ENCODE data around the gene FKBP1A. TPM values are rescaled to one million over a fixed set of nuclear protein-coding genes. Genes with fewer than 3 reads are reported as not detected.

The FKBP1A gene
- 164 TPM for total RNA-seq

DNA sequence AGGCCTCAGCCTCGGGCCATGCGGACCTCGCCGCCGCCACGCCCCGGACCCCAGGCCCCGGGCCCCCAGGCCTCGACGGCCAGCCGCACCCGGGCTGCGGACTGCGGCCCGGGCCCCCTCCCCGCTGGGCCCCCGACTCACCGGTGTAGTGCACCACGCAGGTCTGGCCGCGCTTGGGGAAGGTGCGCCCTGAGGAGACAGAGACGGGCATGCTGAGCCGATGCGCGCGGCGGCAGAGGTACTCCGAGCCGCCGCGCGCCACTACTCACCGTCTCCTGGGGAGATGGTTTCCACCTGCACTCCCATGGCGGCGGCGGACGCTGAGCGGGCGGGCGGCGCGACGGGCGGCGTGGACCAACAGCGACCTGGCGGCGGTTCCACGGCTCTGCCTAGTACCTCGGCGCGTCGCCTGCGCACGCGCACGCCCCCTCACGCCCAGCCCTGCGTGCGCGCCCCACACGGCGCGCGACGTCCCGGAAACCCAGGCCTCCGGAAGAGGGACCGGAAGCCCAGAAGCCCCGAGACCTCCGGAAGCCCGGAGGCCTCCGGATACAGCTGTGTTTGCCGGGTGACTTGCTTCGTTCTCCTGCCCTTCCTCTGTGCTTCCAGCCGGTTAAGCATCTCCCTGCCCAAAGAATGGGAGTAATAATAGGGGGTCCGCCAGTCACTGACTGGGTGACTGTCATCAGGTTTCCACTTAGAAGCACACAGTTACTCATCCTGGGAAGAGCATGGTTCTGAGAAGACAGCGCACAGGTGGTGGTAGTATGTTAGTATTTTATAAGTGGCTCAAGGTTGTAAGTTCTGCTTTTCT, at the start of gene FKBP1A:
FKBP1A (minus strand) TSS at position 362 of the 814 bp plus-strand sequence; CDS start at position 306, 56 bp downstream.
- ATAC-seq, result peak; percentile 97

DNA sequence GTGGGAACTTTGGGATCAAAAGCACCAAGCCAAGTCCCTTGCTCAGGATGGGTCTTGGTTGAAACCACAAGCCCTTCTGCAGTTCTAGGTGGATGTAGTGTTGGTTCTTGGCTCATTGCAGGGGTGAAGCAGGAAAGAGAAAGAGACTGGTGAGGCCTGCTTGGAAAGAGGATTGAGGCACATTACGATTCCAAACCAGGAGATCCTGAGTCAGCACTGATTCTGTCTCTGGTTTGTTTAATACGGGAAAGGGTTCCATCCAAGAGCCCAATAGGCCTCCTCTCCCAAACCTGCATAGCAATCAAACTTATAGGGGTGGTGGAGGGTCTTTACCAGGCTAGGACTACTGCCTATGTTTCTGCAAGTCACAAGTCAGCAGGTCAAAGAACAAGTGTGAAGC, 49.5 kb upstream of the FKBP1A start:
- ATAC-seq, result no peak

DNA sequence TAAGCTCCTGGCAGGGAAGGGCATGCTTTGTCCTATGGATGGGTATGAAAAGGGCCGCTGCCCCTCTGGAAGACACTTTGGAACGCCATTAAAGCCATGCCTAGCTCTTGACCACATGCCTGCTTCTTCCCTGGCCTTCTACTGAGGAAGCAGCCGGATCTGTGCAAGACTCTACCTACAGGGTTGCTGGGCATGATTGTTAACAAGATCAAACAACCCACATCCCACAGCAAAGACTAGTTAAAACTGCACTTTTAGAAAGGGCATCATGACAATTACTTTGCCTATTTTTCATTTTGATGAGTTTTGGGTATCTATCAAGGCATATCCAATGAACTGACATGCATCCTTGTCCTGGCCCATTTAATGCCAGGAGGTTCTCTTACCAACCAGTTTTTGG, 48.3 kb upstream of the FKBP1A start:
- no peak for ATAC-seq

DNA sequence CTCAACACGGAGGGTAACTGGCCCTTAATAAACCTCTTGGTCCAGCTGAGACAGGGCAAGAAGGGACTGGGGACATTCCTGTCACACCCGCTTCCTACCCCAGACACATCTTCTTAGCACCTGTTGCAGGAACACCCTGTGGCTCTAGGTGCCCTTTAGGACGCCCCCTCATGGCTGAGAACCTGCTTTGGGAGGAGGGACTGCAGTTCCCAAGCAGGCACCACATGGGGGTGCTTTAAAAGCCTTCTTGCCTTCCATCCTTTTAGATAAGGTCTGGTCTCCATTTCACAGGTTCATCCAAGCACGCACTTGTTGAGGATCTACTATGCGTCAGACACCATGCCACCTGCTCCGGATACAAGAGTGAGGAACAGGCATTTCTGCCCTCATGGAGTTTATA, 47.2 kb upstream of the FKBP1A start:
- ATAC-seq, result no peak

DNA sequence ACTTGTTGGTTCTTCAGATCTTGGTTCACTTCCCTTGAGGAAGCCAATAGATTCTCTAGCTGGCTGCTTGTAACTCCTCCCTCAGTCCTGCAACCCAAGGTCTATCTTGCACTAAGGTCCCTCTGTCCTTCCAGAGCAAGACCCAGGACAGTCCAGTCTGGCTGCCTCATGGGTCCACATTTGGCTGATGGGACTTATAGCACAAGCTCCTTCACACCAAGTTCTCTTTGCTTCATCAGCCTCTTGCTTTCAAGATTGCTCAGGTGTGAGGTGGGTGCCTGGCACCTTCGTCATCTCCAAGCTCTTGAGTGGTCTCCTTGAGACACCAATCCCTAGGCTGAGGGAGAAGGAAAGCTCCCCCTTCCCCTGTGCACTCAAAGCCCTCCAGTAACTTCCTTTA, 45.5 kb upstream of the FKBP1A start:
- no peak for ATAC-seq

DNA sequence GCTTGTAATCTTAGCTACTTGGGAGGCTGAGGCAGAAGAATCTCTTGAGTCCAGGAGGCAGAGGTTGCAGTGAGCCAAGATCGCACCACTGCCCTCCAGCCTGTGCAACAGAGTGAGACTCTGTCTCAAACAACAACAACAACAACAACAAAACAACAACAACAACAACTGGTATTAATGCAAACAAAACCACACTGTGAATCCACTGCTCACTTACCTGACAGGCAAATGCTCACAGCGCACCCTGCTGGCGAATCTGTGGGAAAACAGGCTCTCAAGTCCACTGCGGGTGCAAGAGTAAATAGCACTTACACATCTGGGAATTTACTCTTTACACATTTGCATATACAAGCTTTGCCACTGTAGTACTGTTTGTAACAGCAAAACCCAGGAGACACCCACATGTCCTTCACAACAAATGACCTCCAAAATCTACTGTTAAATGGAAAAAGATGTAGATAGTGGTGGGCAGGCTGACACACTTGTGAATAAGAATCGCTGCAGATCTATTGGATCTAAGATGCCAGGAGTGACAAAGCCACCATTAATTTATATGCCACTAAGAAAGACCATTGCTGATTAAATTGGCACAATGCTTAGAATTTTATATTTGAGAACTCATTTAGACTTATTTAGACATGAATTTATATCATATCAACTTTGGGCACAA, 44.5 kb upstream of the FKBP1A start:
- ATAC-seq, result peak; percentile 52

DNA sequence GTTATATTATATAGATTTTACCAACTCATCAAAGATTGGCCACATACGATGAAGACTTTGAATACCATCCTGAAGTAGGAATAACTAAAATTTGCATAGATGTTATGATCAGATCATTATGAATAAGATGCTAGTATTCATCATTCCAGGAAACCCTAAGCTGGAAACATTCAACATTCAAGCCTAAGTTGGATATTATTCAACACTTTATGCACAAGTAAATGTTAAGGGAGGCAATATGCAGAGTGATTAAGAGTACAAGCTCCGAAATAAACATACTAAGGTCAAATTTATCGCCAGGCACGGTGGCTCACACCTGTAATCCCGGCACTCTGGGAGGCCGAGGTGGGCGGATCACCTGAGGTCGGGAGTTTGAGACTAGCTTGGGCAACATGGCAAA, 43.4 kb upstream of the FKBP1A start:
- no peak for ATAC-seq

DNA sequence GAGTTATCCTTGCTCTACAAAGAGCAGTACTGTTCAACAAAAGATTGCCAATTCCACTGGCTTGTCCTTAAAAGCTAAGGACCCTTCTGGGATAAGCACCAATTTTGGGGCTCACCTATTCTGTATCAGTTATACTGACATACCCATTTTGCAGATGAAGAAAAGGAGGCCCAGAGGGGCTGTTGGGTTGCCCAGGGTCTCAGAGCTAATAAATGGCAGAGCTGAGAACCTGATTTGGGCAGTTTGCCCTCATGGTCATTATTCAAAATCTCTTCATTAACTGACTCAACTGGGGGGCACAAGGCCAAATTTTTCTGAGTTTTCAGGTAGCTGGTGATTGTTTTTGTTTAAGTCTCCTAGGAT, 42.5 kb upstream of the FKBP1A start:
- ATAC-seq, result no peak

DNA sequence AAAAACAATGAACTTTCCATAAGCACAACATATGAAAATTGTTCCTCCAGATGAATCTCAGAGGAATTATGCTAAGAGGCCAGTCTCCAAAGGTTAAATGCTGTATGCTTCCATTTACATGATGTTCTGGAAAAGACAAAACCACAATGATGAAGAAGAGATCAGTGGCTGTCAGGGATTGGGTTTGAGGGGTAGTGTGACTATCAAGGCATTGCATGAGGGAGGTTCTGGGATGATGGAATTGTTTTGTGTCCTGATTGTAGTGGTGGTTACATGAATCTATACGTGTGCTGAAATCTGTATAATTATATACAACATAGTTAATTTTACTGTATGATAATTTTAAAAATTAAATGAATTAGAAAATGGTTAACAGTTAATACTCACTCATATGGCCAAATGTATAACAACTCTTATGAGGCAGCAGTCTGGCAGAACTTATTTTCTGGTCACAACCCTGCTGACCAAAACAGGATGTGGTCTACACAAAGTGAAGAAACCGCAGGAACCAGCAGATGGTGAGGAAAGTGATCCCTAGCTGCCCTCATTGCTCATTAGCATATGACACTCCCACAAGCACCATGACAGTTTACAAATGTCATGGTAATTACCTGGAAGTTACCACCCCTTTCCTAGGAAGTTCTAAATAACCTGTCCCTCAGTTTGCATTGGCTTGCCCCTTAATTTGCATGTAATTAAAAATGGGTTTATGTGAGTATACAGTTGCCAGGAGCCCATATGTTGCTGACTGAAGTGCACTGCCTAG, 41.9 kb upstream of the FKBP1A start:
- ATAC-seq, result peak; percentile 36

DNA sequence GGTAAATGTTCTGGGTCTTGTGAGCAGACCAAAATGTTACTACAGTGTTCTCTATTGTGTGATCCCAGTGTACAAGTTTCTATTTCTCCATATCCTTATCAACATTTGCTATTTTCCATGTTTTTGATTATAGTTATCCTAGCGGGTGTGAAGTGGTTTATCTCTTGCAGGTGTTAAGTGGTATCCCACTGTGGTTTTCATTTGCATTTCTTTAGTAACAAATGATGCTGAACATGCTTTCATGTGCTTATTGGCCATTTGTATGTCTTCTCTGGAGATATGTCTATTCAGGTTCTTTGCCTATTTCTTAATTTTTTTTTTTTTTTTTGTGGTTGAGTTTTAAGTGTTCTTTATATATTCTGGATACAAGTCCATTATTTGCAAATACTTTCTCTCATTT, 38.3 kb upstream of the FKBP1A start:
- ATAC-seq, result no peak

DNA sequence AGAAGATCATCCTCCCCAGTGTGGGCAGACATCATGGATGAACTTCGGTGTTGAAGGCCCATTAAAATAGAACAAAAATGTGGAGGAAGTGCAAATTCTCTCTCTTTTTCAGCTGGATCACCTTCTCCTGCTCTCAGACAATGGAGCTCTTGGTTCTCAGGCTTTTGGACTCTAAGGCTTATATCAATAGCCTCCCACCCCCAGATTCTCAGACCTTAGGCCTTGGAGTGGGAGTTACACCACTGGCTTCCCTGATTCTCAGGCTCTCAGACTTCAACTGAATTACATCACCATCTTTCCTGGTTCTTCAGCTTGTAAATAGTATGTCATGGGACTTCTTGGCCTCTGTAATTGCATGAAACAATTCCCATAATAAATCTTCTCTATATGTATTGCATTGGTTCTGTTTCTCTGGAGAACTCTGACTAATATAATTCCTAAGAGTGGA, 37.2 kb upstream of the FKBP1A start:
- no peak for ATAC-seq

DNA sequence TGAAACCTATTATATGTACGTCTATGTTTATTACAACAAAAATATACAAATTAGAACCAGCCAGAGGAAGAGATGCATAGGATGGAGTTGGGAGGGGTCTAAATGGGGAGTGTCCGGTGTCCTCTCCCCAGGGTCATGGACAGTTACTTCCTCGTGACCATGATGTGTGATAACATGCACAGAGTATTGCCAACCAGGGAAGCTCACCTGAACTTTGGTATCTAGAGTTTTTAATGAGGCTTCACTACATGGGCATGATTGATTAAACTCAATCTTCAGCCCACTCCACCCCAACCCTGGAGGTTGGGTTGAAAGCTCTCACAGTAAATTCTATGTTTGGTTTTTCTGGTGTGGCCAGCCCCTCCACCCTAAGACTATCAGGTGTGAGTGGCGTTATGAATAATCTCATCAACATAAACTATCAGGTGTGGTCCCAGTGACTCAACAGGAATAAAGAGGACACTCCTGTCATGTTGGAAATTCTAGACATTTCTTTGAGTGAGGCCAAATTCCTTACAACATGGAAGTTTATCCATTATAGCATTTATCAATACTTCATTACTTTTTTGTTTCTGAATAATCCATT, 36.4 kb upstream of the FKBP1A start:
- peak; percentile 77 for ATAC-seq

DNA sequence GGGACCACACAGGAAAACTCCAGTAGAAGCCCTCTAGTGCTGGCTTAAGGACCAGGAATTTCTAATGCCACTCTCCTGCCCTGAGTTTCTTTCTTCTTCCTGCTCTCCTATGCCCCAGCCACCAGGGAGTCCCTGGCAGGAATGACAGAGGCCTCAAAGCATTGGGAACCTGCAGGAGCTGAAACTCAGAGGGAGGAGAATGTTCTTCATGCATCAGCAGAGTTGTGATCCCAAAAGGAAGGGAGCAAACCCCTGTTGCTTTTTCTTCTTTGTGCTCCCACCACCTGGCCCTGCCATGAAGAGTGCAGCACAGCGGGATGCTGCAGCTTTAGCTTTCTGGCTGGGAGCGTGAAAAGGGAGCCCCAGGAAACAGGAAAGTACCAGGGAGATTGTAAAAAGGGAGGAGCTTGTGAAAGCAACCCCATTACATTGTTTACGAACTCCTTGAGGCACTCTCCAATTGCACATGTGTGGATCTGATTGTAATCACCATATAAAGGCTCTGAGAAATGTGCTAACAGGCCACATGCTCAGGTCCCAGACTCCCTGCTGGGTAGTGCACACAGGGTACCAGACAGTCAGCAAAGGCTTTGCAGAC, 34.7 kb upstream of the FKBP1A start:
- ATAC-seq, result no peak

DNA sequence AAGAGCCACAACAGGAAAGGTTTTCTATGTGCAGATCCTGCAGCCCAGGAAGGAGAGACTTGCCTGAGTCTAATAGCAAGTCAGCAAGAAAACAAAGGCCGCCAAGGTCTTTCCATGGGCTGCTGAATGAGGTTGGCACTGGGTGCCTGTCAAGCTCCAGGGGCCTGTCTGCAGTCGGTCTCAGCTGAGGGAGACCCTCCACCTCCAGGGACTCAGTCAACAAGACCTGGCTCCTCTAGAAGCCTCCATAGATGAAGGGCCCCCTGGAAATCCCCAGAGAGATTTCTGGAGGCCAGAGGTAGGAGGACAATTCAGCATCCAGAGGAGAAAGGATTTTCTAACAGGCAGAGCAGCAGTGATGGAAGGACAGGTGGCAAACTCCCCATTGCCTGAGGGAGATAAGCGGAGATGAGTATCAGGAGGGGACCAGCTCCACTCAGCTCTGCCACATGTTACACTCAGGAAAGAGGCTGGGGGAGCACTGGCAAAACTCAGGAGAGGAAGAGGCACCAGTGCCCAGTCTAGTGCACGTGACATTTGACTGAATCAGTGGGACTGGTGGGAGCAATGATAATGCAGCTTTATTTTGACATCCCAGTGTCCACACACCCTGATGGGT, 33.5 kb upstream of the FKBP1A start:
- no peak for ATAC-seq

DNA sequence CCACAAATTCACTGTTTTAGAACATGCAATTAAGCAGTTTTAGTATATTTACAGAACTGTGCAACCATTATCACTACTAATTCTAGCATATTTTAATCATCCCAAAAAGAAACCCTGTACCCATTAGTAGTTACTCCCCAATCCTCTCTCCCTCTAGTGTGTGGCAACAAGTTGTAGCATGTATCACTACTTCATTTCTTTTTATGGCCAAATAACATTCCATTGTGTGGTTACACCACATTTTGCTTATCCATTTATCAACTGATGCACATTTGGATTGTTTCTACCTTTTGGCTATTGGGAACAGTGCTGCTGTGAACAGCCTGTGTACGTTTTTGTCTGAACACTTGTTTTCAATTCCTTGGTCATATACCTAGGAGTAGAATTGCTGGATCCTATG, 31.5 kb upstream of the FKBP1A start:
- ATAC-seq, result no peak

DNA sequence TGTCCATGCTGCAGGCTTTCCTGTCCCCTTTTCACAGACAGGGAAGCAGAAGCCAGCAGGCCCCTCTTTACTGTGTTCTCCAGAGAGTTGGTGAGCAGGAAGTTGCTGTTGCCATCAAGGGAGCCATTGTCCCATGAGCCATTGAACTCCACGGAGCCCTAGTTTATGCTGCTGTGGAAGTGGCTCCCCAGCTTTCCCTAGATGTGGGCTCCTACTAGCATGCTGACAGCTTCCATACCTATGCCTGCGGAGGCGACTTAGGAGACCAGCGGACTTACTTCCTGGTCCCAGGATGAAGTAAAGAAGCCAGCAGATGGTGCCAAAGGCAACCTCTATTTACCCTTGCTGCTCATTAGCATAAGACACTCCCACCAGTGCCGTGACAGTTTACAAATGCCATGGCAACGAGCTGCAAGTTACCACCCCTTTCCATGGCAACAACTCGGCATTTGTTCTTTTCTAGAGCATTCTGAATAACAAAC, 30.8 kb upstream of the FKBP1A start:
- peak; percentile 73 for ATAC-seq

DNA sequence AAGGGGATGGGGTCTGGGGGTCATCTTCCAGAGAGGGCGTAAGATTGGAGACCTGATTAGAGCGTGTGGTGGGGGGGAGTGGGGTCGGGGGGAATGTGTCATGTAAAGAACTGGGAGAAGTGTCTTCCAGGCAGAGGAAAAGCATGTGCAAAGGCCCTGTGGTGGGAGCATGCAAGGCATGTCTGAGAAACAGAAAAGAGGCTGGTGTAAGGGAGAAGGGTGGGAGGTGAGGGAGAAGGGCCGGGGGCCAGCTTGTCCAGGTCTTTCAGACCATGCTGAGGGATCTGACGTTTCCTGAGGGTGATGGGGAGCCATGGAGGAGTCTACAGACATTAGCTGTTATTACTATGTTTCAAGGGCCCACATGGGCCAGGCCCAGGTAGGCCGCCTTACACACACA, 30.4 kb upstream of the FKBP1A start:
- no peak for ATAC-seq

DNA sequence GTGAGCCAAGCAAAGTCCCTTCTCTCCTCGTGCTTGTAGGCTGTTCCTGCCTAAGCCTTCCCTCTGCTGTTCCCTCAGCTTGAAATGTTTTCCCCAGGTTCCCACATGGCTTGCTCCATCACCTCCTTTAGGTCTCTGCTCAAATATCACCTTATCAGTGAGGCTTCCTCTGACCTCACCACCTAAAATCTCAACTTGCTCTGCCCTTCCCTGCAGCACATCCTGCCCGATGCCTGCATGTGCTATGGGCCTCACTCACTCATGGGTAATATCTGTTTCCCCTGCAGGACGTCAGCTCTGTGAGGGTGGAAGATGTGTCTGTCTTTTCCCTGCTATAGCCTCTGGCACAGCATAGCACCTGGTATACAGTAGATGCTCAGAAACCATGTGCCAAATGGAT, 29.9 kb upstream of the FKBP1A start:
- ATAC-seq, result no peak

DNA sequence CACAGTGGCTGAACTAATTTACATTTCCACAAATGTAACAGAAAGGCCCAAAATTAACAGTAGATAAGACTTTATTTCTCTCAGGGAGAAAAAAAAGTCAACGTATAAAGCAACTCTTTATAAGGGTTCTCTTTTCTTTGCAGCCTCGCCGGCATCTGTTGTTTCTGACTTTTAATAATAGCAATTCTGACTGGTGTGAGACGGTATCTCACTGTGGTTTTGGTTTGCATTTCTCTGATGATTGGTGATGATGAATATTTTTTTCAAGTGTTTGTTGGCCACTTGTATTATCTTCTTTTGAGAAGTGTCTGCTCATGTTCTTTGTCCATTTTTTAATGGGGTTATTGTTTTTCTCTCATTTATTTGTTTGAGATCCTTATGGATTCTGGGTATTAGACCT, 27.2 kb upstream of the FKBP1A start:
- no peak for ATAC-seq

DNA sequence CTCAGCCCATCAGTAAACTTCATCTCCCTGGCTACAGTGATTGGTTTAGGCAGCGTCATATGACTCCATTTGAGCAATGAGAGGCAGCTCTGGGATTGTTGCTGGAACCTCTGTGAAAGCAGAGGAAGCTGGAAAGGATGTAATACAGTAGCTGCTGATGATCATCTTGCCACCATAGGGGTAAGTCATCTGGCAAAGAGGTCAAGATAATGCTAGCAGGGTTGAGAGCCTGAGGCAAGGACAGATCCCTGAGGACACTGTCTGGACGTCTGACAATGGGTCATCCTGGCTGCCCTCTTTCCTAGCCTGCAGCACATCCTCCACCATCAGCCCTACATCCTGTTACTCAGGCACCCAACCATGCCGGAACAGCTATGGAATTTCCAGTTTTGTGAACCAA, 25.5 kb upstream of the FKBP1A start:
- no peak for ATAC-seq

DNA sequence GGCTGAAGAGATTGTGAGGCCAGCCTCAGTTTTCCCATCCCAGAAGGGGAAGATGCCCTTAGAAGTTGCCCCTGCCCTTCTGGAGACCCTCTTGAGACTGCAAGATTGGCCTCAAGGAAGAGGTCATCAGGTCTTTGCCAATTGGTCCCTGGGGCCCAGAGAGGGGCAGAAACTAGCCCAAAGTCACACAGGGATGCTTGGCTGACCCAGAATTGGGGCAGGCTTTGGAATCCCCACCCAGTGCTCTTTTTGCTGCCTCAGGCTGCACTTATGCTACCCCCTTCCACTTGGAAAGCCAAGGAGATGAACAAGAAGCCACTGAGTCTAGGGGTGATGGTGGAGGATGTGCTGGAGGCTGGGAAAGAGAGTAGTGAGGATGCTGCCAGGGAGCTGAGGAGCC, 24.9 kb upstream of the FKBP1A start:
- no peak for ATAC-seq

DNA sequence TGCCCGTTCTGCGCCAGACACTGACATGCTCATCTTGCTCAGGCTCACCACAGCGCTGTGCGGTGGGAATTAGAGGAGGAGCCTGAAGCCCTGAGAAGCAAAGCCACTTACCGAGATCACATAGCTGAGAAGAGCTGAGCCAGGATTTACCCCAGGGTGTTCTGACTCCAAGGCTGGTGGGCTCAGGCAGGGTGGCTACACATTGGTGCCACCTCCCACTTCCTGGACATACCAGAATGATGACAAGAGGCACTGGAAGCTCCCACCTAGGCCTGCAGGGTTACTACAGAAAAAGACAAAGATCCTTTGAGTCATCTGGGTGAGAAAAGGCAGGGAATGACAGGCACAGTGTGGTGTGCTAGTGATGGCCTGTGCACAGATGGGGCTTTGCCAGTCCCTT, 24.4 kb upstream of the FKBP1A start:
- peak; percentile 75 for ATAC-seq

Measured in esophagus mucosa (tissue), 1 donor.